OCI-LY7 (cell line): ENCODE results near the gene THAP3. TPM values are rescaled to one million over a fixed set of nuclear protein-coding genes. Genes with fewer than 3 reads are reported as not detected.

Source experiments
- BruUV-seq: library from RNA; stranded (reverse); fragments of 400-500 nt; replicated peaks from 2 replicates; lab custom pipeline; 2021; lab: Mats Ljungman, UMichigan
- CTCF ChIA-PET: fragments of 300-600 bp; sonication (Branson Sonifier 250); formaldehyde crosslinking; loops from one replicate; lab custom pipeline; 2022; ENCODE audit warnings: antibody characterized with exemption; ENCODE audit not compliant: unreplicated experiment; lab: Charles Lee
- POLR2A ChIA-PET: fragments of 300-600 bp; sonication (Branson Sonifier 250); formaldehyde crosslinking; loops from one replicate; lab custom pipeline; 2022; ENCODE audit warnings: antibody characterized with exemption; lab: Charles Lee
- DNase-seq: peaks from one replicate; pipeline ENCODE4 v3.0.0-alpha.2; 2015; ENCODE audit warnings: low spot score
- H2AFZ ChIP-seq: fragments of 200-600 bp; sonication (generic), shearing (Covaris generic); 2 replicates; pipeline ENCODE4 v1.6.1; 2014; ENCODE audit warnings: mild to moderate bottlenecking, antibody characterized with exemption, low read length, moderate library complexity
- H3K27ac ChIP-seq: fragments of 200-600 bp; sonication (generic); 2 replicates; pipeline ENCODE4 v1.5.1; 2014; ENCODE audit warnings: mixed run types, low read depth, mild to moderate bottlenecking, moderate library complexity, low read length, inconsistent platforms; ENCODE audit not compliant: poor library complexity, severe bottlenecking
- H3K36me3 ChIP-seq: fragments of 200-600 bp; sonication (generic); 2 replicates; pipeline ENCODE4 v1.6.1; 2014; ENCODE audit warnings: mild to moderate bottlenecking, antibody characterized with exemption, low read length, moderate library complexity, mixed read lengths; ENCODE audit not compliant: insufficient read depth
- H3K4me1 ChIP-seq: fragments of 200-600 bp; sonication (generic); 2 replicates; pipeline ENCODE4 v1.5.1; 2014; ENCODE audit warnings: mild to moderate bottlenecking, low read length; ENCODE audit not compliant: insufficient read depth, poor library complexity, severe bottlenecking
- H3K4me2 ChIP-seq: fragments of 200-600 bp; sonication (generic); 2 replicates; pipeline ENCODE4 v1.6.1; 2014; ENCODE audit warnings: mild to moderate bottlenecking, low read length
- H3K4me3 ChIP-seq: fragments of 200-600 bp; sonication (generic); 2 replicates; pipeline ENCODE4 v1.5.1; 2014; ENCODE audit warnings: mild to moderate bottlenecking, low read depth, low read length; ENCODE audit not compliant: poor library complexity, severe bottlenecking
- H3K79me2 ChIP-seq: fragments of 200-600 bp; sonication (generic); 2 replicates; pipeline ENCODE4 v1.6.1; 2016; ENCODE audit warnings: low read depth, mild to moderate bottlenecking, low read length, moderate library complexity, mixed read lengths; ENCODE audit not compliant: insufficient read depth
- H3K9me2 ChIP-seq: fragments of 200-600 bp; sonication (generic); 2 replicates; pipeline ENCODE4 v1.6.1; 2016; ENCODE audit warnings: mild to moderate bottlenecking, low read length, mixed read lengths; ENCODE audit not compliant: insufficient read depth
- H3K9me3 ChIP-seq: fragments of 200-600 bp; sonication (generic); 2 replicates; pipeline ENCODE4 v1.6.1; 2014; ENCODE audit warnings: mild to moderate bottlenecking, mixed run types, low read length, mixed read lengths
- H4K20me1 ChIP-seq: fragments of 200-600 bp; sonication (generic); 2 replicates; pipeline ENCODE4 v1.6.1; 2014; ENCODE audit warnings: mild to moderate bottlenecking, antibody characterized with exemption, low read length, moderate library complexity, mixed read lengths; ENCODE audit not compliant: insufficient read depth
- CTCF ChIP-seq: fragments of 200-600 bp; sonication (generic); conservative IDR thresholded peaks from 2 replicates; pipeline ENCODE4 v1.5.1; 2014; ENCODE audit warnings: mild to moderate bottlenecking, antibody characterized with exemption, low read length, moderate library complexity, mixed read lengths
- EZH2phosphoT487 ChIP-seq: fragments of 200-600 bp; sonication (generic); IDR thresholded peaks from 2 replicates; pipeline ENCODE4 v1.6.1; 2018; ENCODE audit warnings: low read depth, borderline replicate concordance, mild to moderate bottlenecking, mixed run types, antibody characterized with exemption, low read length, moderate library complexity, mixed read lengths
- intact Hi-C: fragments of 100-400 bp; cut with micrococcal nuclease; formaldehyde crosslinking; loops from one replicate; pipeline ENCODE4 v1.10.0; 2022; ENCODE audit not compliant: unreplicated experiment
- total RNA-seq, 2 experiments: library from RNA; depleted of rRNA in 1 of 2; stranded (reverse); fragments of >200 nt in 1 of 2; shearing (Covaris generic) in 1 of 2; gene quantifications; 2 replicates each; pipeline ENCODE4 v1.2.3, GENCODE V29; 2014 to 2022

Gene THAP3
- total RNA-seq, 2 experiments from 2014 or later = 17.2 to 22.4 TPM

GRCh38 chr1:6630027-6630426 lies 5.4 kb downstream of the THAP3 start:
- BruUV-seq = no TSS peak
- H3K9me3 ChIP-seq = no peaks in the 10 kb centered on the region
- POLR2A ChIA-PET = no interaction called here
- H3K4me2 ChIP-seq = no peak overlapping the region
- intact Hi-C loops = no loop called here
- H4K20me1 ChIP-seq = no peaks in the 10 kb centered on the region
- H3K79me2 ChIP-seq = peaks cover 9% of the 10 kb centered on the region; the same call in 1 of the 2 replicates
- TF ChIP-seq CTCF (no peak), EZH2phosphoT487 (no peak)
- H3K36me3 ChIP-seq = peaks cover 51% of the 10 kb centered on the region
- CTCF ChIA-PET = no interaction called here
- DNase-seq = no peak
- H2AFZ ChIP-seq = no peak overlapping the region
- no peaks in the 10 kb centered on the region for H3K9me2 ChIP-seq
- H3K4me3 ChIP-seq = no peak overlapping the region
- no peak overlapping the region for H3K27ac ChIP-seq
- peaks cover 7% of the 10 kb centered on the region for H3K4me1 ChIP-seq

GRCh38 chr1:6631058-6631457 lies 6.4 kb downstream of the THAP3 start:
- Histone ChIP-seq H3K4me3 (no peak overlapping the region), H3K4me2 (no peak overlapping the region), H3K36me3 (peaks cover 60% of the 10 kb centered on the region), H3K79me2 (peaks cover 3% of the 10 kb centered on the region; the same call in 1 of the 2 replicates), H3K27ac (no peak overlapping the region), H3K4me1 (peaks cover 4% of the 10 kb centered on the region), H2AFZ (no peak overlapping the region), H3K9me2 (no peaks in the 10 kb centered on the region), H3K9me3 (no peaks in the 10 kb centered on the region), H4K20me1 (no peaks in the 10 kb centered on the region)
- no peak for TF ChIP-seq CTCF
- no peak for TF ChIP-seq EZH2phosphoT487
- DNase-seq = no peak
- POLR2A ChIA-PET = interaction anchor here (1.3 kb wide), 1 partner anchor 17 kb away, joined by 3 read pairs; no protein-coding TSS in a partner anchor
- CTCF ChIA-PET = no interaction called here
- intact Hi-C loops = no loop called here
- BruUV-seq = no TSS peak

- H3K4me3 ChIP-seq = no peak overlapping the region
- H3K27ac ChIP-seq = no peak overlapping the region
- DNase-seq = no peak
- H3K4me2 ChIP-seq = no peak overlapping the region
- no peaks in the 10 kb centered on the region for H3K9me2 ChIP-seq
- TF ChIP-seq EZH2phosphoT487 (no peak), CTCF (no peak)
- peaks cover 70% of the 10 kb centered on the region for H3K36me3 ChIP-seq
- H3K9me3 ChIP-seq = no peaks in the 10 kb centered on the region
- POLR2A ChIA-PET = no interaction called here
- H3K4me1 ChIP-seq = no peaks in the 10 kb centered on the region
- intact Hi-C loops = no loop called here
- CTCF ChIA-PET = no interaction called here
- no peaks in the 10 kb centered on the region for H4K20me1 ChIP-seq
- H2AFZ ChIP-seq = no peak overlapping the region
- no TSS peak for BruUV-seq
- H3K79me2 ChIP-seq = no peaks in the 10 kb centered on the region
Measured at GRCh38 chr1:6632588-6633514, 8.2 kb downstream of the THAP3 start.
